ENCODE results near the gene IP6K1. TPM values are rescaled to one million over a fixed set of nuclear protein-coding genes. Genes with fewer than 3 reads are reported as not detected.

IP6K1 gene
- total RNA-seq, 1 donor from 2014 or later: 56.4 TPM

DNA sequence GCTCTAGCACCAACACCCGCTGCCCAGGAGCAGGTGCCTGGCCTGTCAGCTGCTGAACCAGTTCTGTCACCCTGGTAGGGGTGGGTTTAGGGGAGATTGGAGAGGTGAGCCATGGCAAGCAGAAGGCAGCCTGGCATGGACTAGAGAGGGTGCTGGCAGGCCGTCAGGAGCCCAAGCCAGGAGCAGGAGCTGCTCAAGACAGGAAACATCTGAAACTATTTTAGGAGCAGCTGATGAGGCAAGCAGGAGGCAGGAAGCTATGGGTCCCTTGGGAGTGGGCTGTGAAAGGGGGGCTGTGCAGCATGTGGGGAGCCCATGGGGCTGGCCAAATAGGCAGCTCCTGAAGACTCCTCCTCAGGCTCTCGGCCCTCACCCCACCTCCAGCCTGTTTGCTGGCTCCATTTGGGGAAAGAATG is 19.0 kb upstream of the IP6K1 start:
- Mint-ChIP-seq H3K27ac (ENCODE audit: unreplicated experiment) (peak overlapping the region; percentile 90), H3K4me3 (ENCODE audit: unreplicated experiment) (peak overlapping the region; percentile 87), H3K27me3 (ENCODE audit: unreplicated experiment) (peaks cover 12% of the 10 kb centered on the region)

GRCh38 chr3:49804141-49805041 is 18.0 kb upstream of the IP6K1 start:
- DNase-seq (ENCODE audit: low spot score): no peak
- Mint-ChIP-seq H3K4me3 (ENCODE audit: unreplicated experiment) (peak overlapping the region; percentile 90), H3K9me3 (ENCODE audit: unreplicated experiment) (no peaks in the 10 kb centered on the region), H3K27ac (ENCODE audit: unreplicated experiment) (peak overlapping the region; percentile 90), H3K4me1 (ENCODE audit: unreplicated experiment) (peaks cover 54% of the 10 kb centered on the region), H3K36me3 (ENCODE audit: low read depth, unreplicated experiment) (peaks cover 11% of the 10 kb centered on the region), H3K27me3 (ENCODE audit: unreplicated experiment) (peaks cover 12% of the 10 kb centered on the region)
- TF ChIP-seq CTCF (IDR thresholded peaks at IDR 0.05; ENCODE audit: unreplicated experiment): no peak

More for the DNA sequence above, 19.0 kb upstream of the IP6K1 start:
- peaks cover 57% of the 10 kb centered on the region for H3K4me1 Mint-ChIP-seq (ENCODE audit: unreplicated experiment)
- peaks cover 11% of the 10 kb centered on the region for H3K36me3 Mint-ChIP-seq (ENCODE audit: low read depth, unreplicated experiment)
- peak; percentile 46 for DNase-seq (ENCODE audit: low spot score)
- no peak for TF ChIP-seq CTCF (IDR thresholded peaks at IDR 0.05; ENCODE audit: unreplicated experiment)
- no peaks in the 10 kb centered on the region for H3K9me3 Mint-ChIP-seq (ENCODE audit: unreplicated experiment)

DNA sequence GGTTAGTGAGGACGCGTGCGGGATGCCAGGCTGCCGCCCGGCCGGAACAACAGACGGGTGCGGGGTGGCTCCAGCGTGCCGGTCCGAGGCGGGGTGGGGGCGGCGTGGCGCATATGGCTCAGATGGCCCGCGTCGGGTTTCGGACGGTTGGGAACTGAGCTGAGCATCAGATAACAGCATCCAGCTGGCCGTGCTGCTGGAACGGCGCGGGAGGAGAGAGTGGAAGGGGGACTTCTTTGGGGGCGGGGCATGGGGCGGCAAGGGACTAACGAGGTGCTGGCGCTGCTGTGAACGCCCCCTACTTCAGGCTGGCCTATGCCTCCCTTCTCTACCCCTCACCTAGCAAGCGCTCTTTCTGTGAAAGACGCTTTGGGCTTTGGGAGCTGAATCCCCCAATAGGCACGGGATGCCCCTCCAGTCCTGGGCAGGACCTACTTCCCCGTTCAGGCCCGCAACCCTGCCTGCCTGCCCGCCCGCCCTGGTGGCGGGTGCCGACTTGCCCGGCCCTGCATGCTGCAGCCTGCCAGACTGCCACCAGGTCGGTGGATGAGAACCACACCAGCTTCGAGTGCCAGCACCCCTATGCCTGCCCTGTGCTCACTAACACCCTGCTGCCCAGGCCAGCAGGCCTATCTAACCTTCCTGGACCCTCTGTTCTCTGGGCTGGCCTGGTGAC is 17.3 kb upstream of the IP6K1 start:
- H3K27me3 Mint-ChIP-seq (ENCODE audit: unreplicated experiment): peaks cover 12% of the 10 kb centered on the region
- no peak overlapping the region for H3K27ac Mint-ChIP-seq (ENCODE audit: unreplicated experiment)
- peaks cover 52% of the 10 kb centered on the region for H3K4me1 Mint-ChIP-seq (ENCODE audit: unreplicated experiment)
- DNase-seq (ENCODE audit: low spot score): peak; percentile 51
- peak overlapping the region; percentile 90 for H3K4me3 Mint-ChIP-seq (ENCODE audit: unreplicated experiment)
- peaks cover 11% of the 10 kb centered on the region for H3K36me3 Mint-ChIP-seq (ENCODE audit: low read depth, unreplicated experiment)
- no peak for TF ChIP-seq CTCF (IDR thresholded peaks at IDR 0.05; ENCODE audit: unreplicated experiment)
- no peaks in the 10 kb centered on the region for H3K9me3 Mint-ChIP-seq (ENCODE audit: unreplicated experiment)

- Mint-ChIP-seq H3K27ac (ENCODE audit: unreplicated experiment) (peak within 1 kb of the TSS; percentile 64), H3K36me3 (ENCODE audit: low read depth, unreplicated experiment) (peaks cover 7% of the 10 kb centered on the region), H3K9me3 (ENCODE audit: unreplicated experiment) (no peaks in the 10 kb centered on the region), H3K4me1 (ENCODE audit: unreplicated experiment) (peaks cover 45% of the 10 kb centered on the region), H3K27me3 (ENCODE audit: unreplicated experiment) (peaks cover 11% of the 10 kb centered on the region), H3K4me3 (ENCODE audit: unreplicated experiment) (peak within 1 kb of the TSS; percentile 90)
- peak; percentile 87 for TF ChIP-seq CTCF (IDR thresholded peaks at IDR 0.05; ENCODE audit: unreplicated experiment)
- DNase-seq (ENCODE audit: low spot score): peak; percentile 90
Observed at GRCh38 chr3:49802719-49803464, 16.6 kb upstream of the IP6K1 start, which contains the start of gene INKA1. INKA1 (plus strand) TSS chr3:49803261; CDS start chr3:49803393, 132 bp downstream.
